SK-N-SH (cell line): ENCODE results near the gene STKLD1. TPM values are rescaled to one million over a fixed set of nuclear protein-coding genes. Genes with fewer than 3 reads are reported as not detected.

Experiments used
- CTCF ChIA-PET: fragments of 300-600, 350-600 bp; formaldehyde crosslinking; extraction: SDS; loops from one replicate; lab custom pipeline; 2021; lab: Yijun Ruan, JAX
- POLR2A ChIA-PET: fragments of 350-600 bp; sonication (Branson Sonifier 250); formaldehyde crosslinking; extraction: SDS; loops from one replicate; lab custom pipeline; 2020; ENCODE audit warnings: antibody characterized with exemption, inconsistent platforms; lab: Yijun Ruan, JAX
- DNase-seq: peaks from one replicate; pipeline ENCODE4 v3.0.0; 2012
- H2AFZ ChIP-seq: fragments of 200-600 bp; sonication (generic); 2 replicates; pipeline ENCODE4 v1.8.1; 2016; ENCODE audit warnings: antibody characterized with exemption, mild to moderate bottlenecking, low read depth
- H3F3A ChIP-seq: fragments of 200-600 bp; sonication (generic); replicated peaks from 2 replicates; pipeline ENCODE3; 2016; ENCODE audit warnings: antibody characterized with exemption, mild to moderate bottlenecking; ENCODE audit not compliant: insufficient read depth
- H3K27ac ChIP-seq, 2 experiments: fragments of 200-500 bp in 1 of 2; fragments of 200-600 bp in 1 of 2; sonication (Bioruptor generic) in 1 of 2; sonication (generic), shearing (Covaris generic) in 1 of 2; 2 replicates each; pipeline versions ENCODE4 v1.5.1 to v1.6.1; 2014 to 2016; ENCODE audit warnings: low read depth in 2 of 2, inconsistent platforms in 1 of 2, low read length in 1 of 2, mild to moderate bottlenecking in 1 of 2, mixed read lengths in 1 of 2
- H3K27me3 ChIP-seq: fragments of 200-600 bp; sonication (generic), shearing (Covaris generic); 2 replicates; pipeline ENCODE4 v1.6.1; 2016; ENCODE audit warnings: mixed run types; ENCODE audit not compliant: insufficient read depth
- H3K36me3 ChIP-seq, 2 experiments: fragments of 200-500 bp in 1 of 2; fragments of 200-600 bp in 1 of 2; sonication (Bioruptor generic) in 1 of 2; sonication (generic) in 1 of 2; replicated peaks in 1 of 2; 2 replicates each; pipeline versions ENCODE3 to v1.5.1; 2014 to 2016; ENCODE audit warnings: low read length in 1 of 2, mild to moderate bottlenecking in 1 of 2; ENCODE audit not compliant: insufficient read depth in 2 of 2, control insufficient read depth in 1 of 2
- H3K4me1 ChIP-seq, 2 experiments: fragments of 200-500 bp in 1 of 2; fragments of 200-600 bp in 1 of 2; sonication (Bioruptor generic) in 1 of 2; sonication (generic), shearing (Covaris generic) in 1 of 2; 2 replicates each; pipeline versions ENCODE4 v1.5.1 to v1.6.1; 2014 to 2016; ENCODE audit warnings: low read depth in 1 of 2, low read length in 1 of 2, mixed run types in 1 of 2; ENCODE audit not compliant: insufficient read depth in 2 of 2, control insufficient read depth in 1 of 2
- H3K4me2 ChIP-seq: fragments of 200-600 bp; sonication (generic), shearing (Covaris generic); 2 replicates; pipeline ENCODE4 v1.6.1; 2017; ENCODE audit warnings: mixed run types
- H3K4me3 ChIP-seq, 2 experiments: fragments of 200-500 bp in 1 of 2; fragments of 200-600 bp in 1 of 2; sonication (Bioruptor generic) in 1 of 2; sonication (generic), shearing (Covaris generic) in 1 of 2; 2 replicates each; pipeline versions ENCODE4 v1.5.1 to v1.8.1; 2014 to 2016; ENCODE audit warnings: low read depth in 2 of 2, inconsistent platforms in 1 of 2, low read length in 1 of 2, mild to moderate bottlenecking in 1 of 2, mixed read lengths in 1 of 2, moderate library complexity in 1 of 2
- H3K79me2 ChIP-seq: fragments of 200-600 bp; sonication (generic); 2 replicates; pipeline ENCODE4 v1.8.1; 2017; ENCODE audit warnings: mild to moderate bottlenecking; ENCODE audit not compliant: insufficient read depth
- H3K9ac ChIP-seq: fragments of 200-600 bp; sonication (generic); 2 replicates; pipeline ENCODE4 v1.6.1; 2017; ENCODE audit warnings: mixed run types
- H3K9me2 ChIP-seq: fragments of 200-600 bp; sonication (generic); 2 replicates; pipeline ENCODE4 v1.6.1; 2017; ENCODE audit warnings: mixed run types
- H3K9me3 ChIP-seq: fragments of 200-600 bp; sonication (generic); 2 replicates; pipeline ENCODE4 v1.6.1; 2017; ENCODE audit warnings: mixed run types, mild to moderate bottlenecking, moderate library complexity
- H4K20me1 ChIP-seq: fragments of 200-600 bp; sonication (generic); 2 replicates; pipeline ENCODE4 v1.6.1; 2017; ENCODE audit warnings: mild to moderate bottlenecking, mixed run types; ENCODE audit not compliant: insufficient read depth
- CHD2 ChIP-seq: fragments of 150-350 bp; IDR thresholded peaks from 2 replicates; pipeline ENCODE4 v1.6.1; 2018; ENCODE audit warnings: low read length; ENCODE audit not compliant: partially characterized antibody
- ELF1 ChIP-seq: IDR thresholded peaks from 2 replicates; pipeline ENCODE4 v1.4.0; 2012
- EP300 ChIP-seq, 2 experiments: IDR thresholded peaks; 2 replicates each; pipeline versions ENCODE4 v1.4.0 to v1.6.1; 2012; ENCODE audit warnings: borderline replicate concordance in 1 of 2, low read depth in 1 of 2, low read length in 1 of 2
- FOSL2 ChIP-seq: IDR thresholded peaks from 2 replicates; pipeline ENCODE4 v1.4.0; 2012; ENCODE audit warnings: low read depth, mild to moderate bottlenecking, moderate library complexity, borderline replicate concordance
- FOXM1 ChIP-seq: IDR thresholded peaks from 2 replicates; pipeline ENCODE4 v1.4.0; 2012; ENCODE audit warnings: low read depth, mild to moderate bottlenecking
- NFIC ChIP-seq: IDR thresholded peaks from 2 replicates; pipeline ENCODE4 v1.4.0; 2012; ENCODE audit warnings: borderline replicate concordance
- RAD21 ChIP-seq: IDR thresholded peaks from 2 replicates; pipeline ENCODE4 v1.6.1; 2012; ENCODE audit warnings: mild to moderate bottlenecking, low read length
- SIN3A ChIP-seq: IDR thresholded peaks from 2 replicates; pipeline ENCODE4 v1.6.1; 2012; ENCODE audit warnings: low read depth, mild to moderate bottlenecking, low read length, moderate library complexity, borderline replicate concordance
- TAF1 ChIP-seq: IDR thresholded peaks from 2 replicates; pipeline ENCODE4 v1.6.1; 2012; ENCODE audit warnings: low read depth, mild to moderate bottlenecking, low read length, moderate library complexity, borderline replicate concordance
- TEAD4 ChIP-seq: IDR thresholded peaks from 2 replicates; pipeline ENCODE4 v1.4.0; 2012; ENCODE audit warnings: mild to moderate bottlenecking, borderline replicate concordance; ENCODE audit not compliant: insufficient read depth
- YY1 ChIP-seq: IDR thresholded peaks from 2 replicates; pipeline ENCODE4 v1.4.0; 2012; ENCODE audit warnings: low read depth, mild to moderate bottlenecking
- WGBS: methylation state at CpG from one replicate; pipeline ENCODE4 v1.1.6; 2017; ENCODE audit warnings: low lambda C conversion rate; 5-methylcytosine and 5-hydroxymethylcytosine counted together
- polyA plus RNA-seq, 3 experiments: library from polyadenylated mRNA; depleted of rRNA; stranded (reverse); fragments of >200 nt; gene quantifications; 2 replicates each; pipeline ENCODE4 v1.2.3, GENCODE V29; 2012
- TF ChIP-seq, protein P1 (sequence below): IDR thresholded peaks from 2 replicates; pipeline ENCODE4 v1.4.0; 2012; ENCODE audit warnings: low read depth, borderline replicate concordance
- TF ChIP-seq, protein P2 (sequence below): fragments of 150-350 bp; IDR thresholded peaks from 2 replicates; pipeline ENCODE4 v1.6.1; 2016; ENCODE audit warnings: mild to moderate bottlenecking, low read depth, low read length
- TF ChIP-seq, protein P3 (sequence below): fragments of 150-350 bp; IDR thresholded peaks from 2 replicates; pipeline ENCODE4 v1.6.1; 2017; ENCODE audit warnings: antibody characterized with exemption, low read length, low read depth, borderline replicate concordance
- TF ChIP-seq, protein P4 (sequence below): IDR thresholded peaks from 2 replicates; pipeline ENCODE4 v1.6.1; 2012; ENCODE audit warnings: mild to moderate bottlenecking, low read depth, low read length, moderate library complexity
- TF ChIP-seq, protein P5 (sequence below): IDR thresholded peaks from 2 replicates; pipeline ENCODE4; 2012
- TF ChIP-seq, protein P6 (sequence below): IDR thresholded peaks from 2 replicates; pipeline ENCODE4 v1.4.0; 2012; ENCODE audit warnings: low read depth

STKLD1 gene
- polyA plus RNA-seq, 1 of the 3 experiments (the other 2 are of a cell fraction), result 2.3 TPM

DNA sequence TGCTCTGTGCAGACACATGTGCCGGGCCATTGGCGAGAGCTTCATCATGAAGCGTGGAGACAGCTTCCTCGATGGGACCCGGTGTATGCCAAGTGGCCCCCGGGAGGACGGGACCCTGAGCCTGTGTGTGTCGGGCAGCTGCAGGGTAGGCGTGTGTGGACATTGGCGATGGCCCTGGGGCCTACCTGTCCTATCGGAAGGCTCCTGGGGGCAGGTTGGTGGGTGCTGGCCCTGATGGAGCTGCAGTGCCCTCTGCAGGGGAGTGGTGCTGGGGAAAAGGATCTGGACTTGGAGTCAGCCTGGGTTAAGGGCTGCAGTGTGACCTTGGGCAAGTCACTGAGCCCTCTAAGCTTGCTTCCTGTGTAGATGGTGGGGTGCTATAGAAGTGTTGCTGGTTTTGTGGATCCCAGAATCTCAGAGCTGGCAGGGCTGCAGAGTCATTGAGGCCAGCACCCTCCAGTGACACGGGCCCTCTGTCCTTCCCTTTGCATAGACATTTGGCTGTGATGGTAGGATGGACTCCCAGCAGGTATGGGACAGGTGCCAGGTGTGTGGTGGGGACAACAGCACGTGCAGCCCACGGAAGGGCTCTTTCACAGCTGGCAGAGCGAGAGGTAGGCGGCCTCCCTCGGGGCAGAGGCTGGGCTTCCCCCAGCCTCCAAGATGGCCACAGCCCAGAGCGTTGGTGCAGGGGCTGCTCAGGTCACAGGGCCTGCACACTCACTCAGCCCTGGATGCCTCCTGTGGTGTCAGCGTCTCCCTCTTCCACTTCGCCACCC is 61.8 kb downstream of the STKLD1 start:
- no peaks in the 10 kb centered on the region for H3K9me2 ChIP-seq
- WGBS, result 89% methylated on average over 3 of the region's 20 CpGs
- H3K4me3 ChIP-seq, result no peak overlapping the region
- H3K4me2 ChIP-seq, result no peak overlapping the region
- H3K4me1 ChIP-seq, result no peaks in the 10 kb centered on the region
- no peaks in the 10 kb centered on the region for H3F3A ChIP-seq
- H3K9ac ChIP-seq, result no peak overlapping the region
- H3K9me3 ChIP-seq, result no peaks in the 10 kb centered on the region
- no peak for TF ChIP-seq SIN3A
- TF ChIP-seq, protein P1, sequence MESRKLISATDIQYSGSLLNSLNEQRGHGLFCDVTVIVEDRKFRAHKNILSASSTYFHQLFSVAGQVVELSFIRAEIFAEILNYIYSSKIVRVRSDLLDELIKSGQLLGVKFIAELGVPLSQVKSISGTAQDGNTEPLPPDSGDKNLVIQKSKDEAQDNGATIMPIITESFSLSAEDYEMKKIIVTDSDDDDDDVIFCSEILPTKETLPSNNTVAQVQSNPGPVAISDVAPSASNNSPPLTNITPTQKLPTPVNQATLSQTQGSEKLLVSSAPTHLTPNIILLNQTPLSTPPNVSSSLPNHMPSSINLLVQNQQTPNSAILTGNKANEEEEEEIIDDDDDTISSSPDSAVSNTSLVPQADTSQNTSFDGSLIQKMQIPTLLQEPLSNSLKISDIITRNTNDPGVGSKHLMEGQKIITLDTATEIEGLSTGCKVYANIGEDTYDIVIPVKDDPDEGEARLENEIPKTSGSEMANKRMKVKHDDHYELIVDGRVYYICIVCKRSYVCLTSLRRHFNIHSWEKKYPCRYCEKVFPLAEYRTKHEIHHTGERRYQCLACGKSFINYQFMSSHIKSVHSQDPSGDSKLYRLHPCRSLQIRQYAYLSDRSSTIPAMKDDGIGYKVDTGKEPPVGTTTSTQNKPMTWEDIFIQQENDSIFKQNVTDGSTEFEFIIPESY, result no peak
- TF ChIP-seq CHD2, result no peak
- TF ChIP-seq, protein P2, sequence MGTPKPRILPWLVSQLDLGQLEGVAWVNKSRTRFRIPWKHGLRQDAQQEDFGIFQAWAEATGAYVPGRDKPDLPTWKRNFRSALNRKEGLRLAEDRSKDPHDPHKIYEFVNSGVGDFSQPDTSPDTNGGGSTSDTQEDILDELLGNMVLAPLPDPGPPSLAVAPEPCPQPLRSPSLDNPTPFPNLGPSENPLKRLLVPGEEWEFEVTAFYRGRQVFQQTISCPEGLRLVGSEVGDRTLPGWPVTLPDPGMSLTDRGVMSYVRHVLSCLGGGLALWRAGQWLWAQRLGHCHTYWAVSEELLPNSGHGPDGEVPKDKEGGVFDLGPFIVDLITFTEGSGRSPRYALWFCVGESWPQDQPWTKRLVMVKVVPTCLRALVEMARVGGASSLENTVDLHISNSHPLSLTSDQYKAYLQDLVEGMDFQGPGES, result no peak
- no peak for TF ChIP-seq TEAD4
- TF ChIP-seq FOXM1, result no peak
- TF ChIP-seq, protein P3, sequence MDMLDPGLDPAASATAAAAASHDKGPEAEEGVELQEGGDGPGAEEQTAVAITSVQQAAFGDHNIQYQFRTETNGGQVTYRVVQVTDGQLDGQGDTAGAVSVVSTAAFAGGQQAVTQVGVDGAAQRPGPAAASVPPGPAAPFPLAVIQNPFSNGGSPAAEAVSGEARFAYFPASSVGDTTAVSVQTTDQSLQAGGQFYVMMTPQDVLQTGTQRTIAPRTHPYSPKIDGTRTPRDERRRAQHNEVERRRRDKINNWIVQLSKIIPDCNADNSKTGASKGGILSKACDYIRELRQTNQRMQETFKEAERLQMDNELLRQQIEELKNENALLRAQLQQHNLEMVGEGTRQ, result no peak
- TF ChIP-seq EP300 (IDR thresholded peaks at IDR 0.05; ENCODE audit: borderline replicate concordance in 1 of 2, low read depth in 1 of 2, low read length in 1 of 2), result no peak
- no peak for TF ChIP-seq NFIC
- no peak for TF ChIP-seq RAD21
- no peak for TF ChIP-seq YY1
- no peak for TF ChIP-seq FOSL2
- H3K27me3 ChIP-seq, result no peaks in the 10 kb centered on the region
- no peaks in the 10 kb centered on the region for H3K79me2 ChIP-seq
- H2AFZ ChIP-seq, result no peak overlapping the region
- ChIA-PET POLR2A (no interaction called here), CTCF (interaction anchor here (0.6 to 1.4 kb wide), 3 partner anchors 10 to 257 kb away, joined by 3 to 4 read pairs (median 3); no protein-coding TSS in a partner anchor)
- H4K20me1 ChIP-seq, result no peaks in the 10 kb centered on the region
- no peak overlapping the region for H3K27ac ChIP-seq
- no peak for DNase-seq
- no peaks in the 10 kb centered on the region for H3K36me3 ChIP-seq

DNA sequence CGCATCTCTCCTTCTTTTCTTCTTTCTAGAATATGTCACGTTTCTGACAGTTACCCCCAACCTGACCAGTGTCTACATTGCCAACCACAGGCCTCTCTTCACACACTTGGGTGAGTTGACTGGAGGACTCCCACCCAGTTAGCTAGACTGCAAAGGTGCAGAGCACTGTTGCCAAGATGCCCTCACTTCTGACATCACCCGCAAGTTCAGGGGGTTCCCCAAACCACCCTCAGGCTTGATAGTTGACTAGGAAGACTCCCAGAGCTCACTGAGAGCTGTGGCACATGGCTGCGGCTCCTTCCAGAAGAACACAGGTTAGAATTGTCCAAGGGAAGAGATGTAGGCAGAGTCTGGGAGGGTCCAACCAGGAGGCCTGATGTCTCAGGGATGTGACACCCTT is 63.2 kb downstream of the STKLD1 start:
- Histone ChIP-seq H3K36me3 (no peaks in the 10 kb centered on the region), H3K27me3 (no peaks in the 10 kb centered on the region), H4K20me1 (no peaks in the 10 kb centered on the region), H3F3A (no peaks in the 10 kb centered on the region), H3K27ac (no peak overlapping the region), H3K4me3 (no peak overlapping the region), H3K4me2 (no peak overlapping the region), H3K79me2 (no peaks in the 10 kb centered on the region), H3K9me2 (no peaks in the 10 kb centered on the region), H3K9me3 (no peaks in the 10 kb centered on the region), H3K9ac (no peak overlapping the region), H2AFZ (no peak overlapping the region), H3K4me1 (no peaks in the 10 kb centered on the region)
- 64% methylated on average over 4 of the region's 4 CpGs for WGBS
- ChIA-PET CTCF (interaction anchor here (0.9 kb wide), 1 partner anchor 47 kb away, joined by 3 read pairs; no protein-coding TSS in a partner anchor), POLR2A (no interaction called here)
- no peak for DNase-seq
- TF ChIP-seq RAD21 (no peak), SIN3A (no peak), ELF1 (no peak), TAF1 (no peak), YY1 (no peak), FOSL2 (no peak), EP300 (IDR thresholded peaks at IDR 0.05; ENCODE audit: borderline replicate concordance in 1 of 2, low read depth in 1 of 2, low read length in 1 of 2) (no peak)
- TF ChIP-seq, protein P4, sequence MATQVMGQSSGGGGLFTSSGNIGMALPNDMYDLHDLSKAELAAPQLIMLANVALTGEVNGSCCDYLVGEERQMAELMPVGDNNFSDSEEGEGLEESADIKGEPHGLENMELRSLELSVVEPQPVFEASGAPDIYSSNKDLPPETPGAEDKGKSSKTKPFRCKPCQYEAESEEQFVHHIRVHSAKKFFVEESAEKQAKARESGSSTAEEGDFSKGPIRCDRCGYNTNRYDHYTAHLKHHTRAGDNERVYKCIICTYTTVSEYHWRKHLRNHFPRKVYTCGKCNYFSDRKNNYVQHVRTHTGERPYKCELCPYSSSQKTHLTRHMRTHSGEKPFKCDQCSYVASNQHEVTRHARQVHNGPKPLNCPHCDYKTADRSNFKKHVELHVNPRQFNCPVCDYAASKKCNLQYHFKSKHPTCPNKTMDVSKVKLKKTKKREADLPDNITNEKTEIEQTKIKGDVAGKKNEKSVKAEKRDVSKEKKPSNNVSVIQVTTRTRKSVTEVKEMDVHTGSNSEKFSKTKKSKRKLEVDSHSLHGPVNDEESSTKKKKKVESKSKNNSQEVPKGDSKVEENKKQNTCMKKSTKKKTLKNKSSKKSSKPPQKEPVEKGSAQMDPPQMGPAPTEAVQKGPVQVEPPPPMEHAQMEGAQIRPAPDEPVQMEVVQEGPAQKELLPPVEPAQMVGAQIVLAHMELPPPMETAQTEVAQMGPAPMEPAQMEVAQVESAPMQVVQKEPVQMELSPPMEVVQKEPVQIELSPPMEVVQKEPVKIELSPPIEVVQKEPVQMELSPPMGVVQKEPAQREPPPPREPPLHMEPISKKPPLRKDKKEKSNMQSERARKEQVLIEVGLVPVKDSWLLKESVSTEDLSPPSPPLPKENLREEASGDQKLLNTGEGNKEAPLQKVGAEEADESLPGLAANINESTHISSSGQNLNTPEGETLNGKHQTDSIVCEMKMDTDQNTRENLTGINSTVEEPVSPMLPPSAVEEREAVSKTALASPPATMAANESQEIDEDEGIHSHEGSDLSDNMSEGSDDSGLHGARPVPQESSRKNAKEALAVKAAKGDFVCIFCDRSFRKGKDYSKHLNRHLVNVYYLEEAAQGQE, result no peak
- TF ChIP-seq, protein P5, sequence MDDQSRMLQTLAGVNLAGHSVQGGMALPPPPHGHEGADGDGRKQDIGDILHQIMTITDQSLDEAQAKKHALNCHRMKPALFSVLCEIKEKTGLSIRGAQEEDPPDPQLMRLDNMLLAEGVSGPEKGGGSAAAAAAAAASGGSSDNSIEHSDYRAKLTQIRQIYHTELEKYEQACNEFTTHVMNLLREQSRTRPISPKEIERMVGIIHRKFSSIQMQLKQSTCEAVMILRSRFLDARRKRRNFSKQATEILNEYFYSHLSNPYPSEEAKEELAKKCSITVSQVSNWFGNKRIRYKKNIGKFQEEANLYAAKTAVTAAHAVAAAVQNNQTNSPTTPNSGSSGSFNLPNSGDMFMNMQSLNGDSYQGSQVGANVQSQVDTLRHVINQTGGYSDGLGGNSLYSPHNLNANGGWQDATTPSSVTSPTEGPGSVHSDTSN, result no peak
- TF ChIP-seq, protein P6, sequence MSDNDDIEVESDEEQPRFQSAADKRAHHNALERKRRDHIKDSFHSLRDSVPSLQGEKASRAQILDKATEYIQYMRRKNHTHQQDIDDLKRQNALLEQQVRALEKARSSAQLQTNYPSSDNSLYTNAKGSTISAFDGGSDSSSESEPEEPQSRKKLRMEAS, result no peak
